Small intestine (tissue), 7 donors: Measurements from ENCODE around the gene LIFR. TPM values are rescaled to one million over a fixed set of nuclear protein-coding genes. Genes with fewer than 3 reads are reported as not detected.
A peak's percentile ranks its signal among the peaks of the same experiment; 100 is the strongest.

Experiments
- DNase-seq, 2 donors: peaks; one replicate each; pipeline versions ENCODE4 v3.0.0 to v3.0.0-alpha.2; 2013
- FAIRE-seq: peaks from 2 replicates; lab custom pipeline; 2012; peaks lifted over from hg19 to GRCh38; lab: Jason Lieb, UNC
- H3K27ac ChIP-seq, 3 donors: one replicate each; pipeline ENCODE4 v1.5.1; 2013; ENCODE audit warnings: low read length in 2 of 3, mild to moderate bottlenecking in 2 of 3, control low read depth in 1 of 3, inconsistent platforms in 1 of 3, low read depth in 1 of 3, moderate library complexity in 1 of 3
- H3K27me3 ChIP-seq, 3 donors: one replicate each; pipeline ENCODE4 v1.6.1; 2013; ENCODE audit warnings: low read length in 3 of 3, inconsistent platforms in 1 of 3; ENCODE audit not compliant: control insufficient read depth in 3 of 3, insufficient read depth in 3 of 3
- H3K36me3 ChIP-seq, 3 donors: one replicate each; pipeline ENCODE4 v1.6.1; 2013; ENCODE audit warnings: low read length in 3 of 3, inconsistent platforms in 1 of 3, low read depth in 1 of 3, mild to moderate bottlenecking in 1 of 3, moderate library complexity in 1 of 3; ENCODE audit not compliant: control insufficient read depth in 3 of 3, insufficient read depth in 2 of 3
- H3K4me1 ChIP-seq, 3 donors: one replicate each; pipeline ENCODE4 v1.6.1; 2013; ENCODE audit warnings: low read length in 2 of 3, inconsistent platforms in 1 of 3, low read depth in 1 of 3, mild to moderate bottlenecking in 1 of 3, moderate library complexity in 1 of 3; ENCODE audit not compliant: control insufficient read depth in 3 of 3, insufficient read depth in 2 of 3
- H3K4me3 ChIP-seq, 3 donors: one replicate each; pipeline ENCODE4 v1.5.1; 2013; ENCODE audit warnings: low read length in 3 of 3, control low read depth in 1 of 3, inconsistent platforms in 1 of 3, low read depth in 1 of 3, mild to moderate bottlenecking in 1 of 3, moderate library complexity in 1 of 3
- H3K9me3 ChIP-seq, 2 donors: one replicate each; pipeline ENCODE4 v1.6.1; 2013; ENCODE audit warnings: low read depth in 1 of 2, low read length in 1 of 2; ENCODE audit not compliant: control insufficient read depth in 2 of 2, insufficient read depth in 1 of 2
- WGBS, 3 donors: extraction: QIAGEN DNeasy Blood & Tissue Kit; methylation state at CpG; one replicate each; pipeline ENCODE4 v1.1.7; 2013; 5-methylcytosine and 5-hydroxymethylcytosine counted together
- polyA plus RNA-seq, 4 donors: library from polyadenylated mRNA; stranded (reverse) in 3 of 4; unstranded in 1 of 4; fragments of 200-250 nt in 3 of 4; fragments of 120-200 nt in 1 of 4; gene quantifications; one replicate each; pipeline versions ENCODE4 v1.2.1 to v1.2.3, GENCODE V29; 2013
- donor health status: healthy with polysubstance abuse.
- donor health status: control.
- donor health status: control.
- donor health status: Bipolar disorder and iron deficiency.
- donor health status: healthy.

Gene LIFR
- polyA plus RNA-seq, 4 donors: 0.67 to 28.6 (median 7.0) TPM

GRCh38 chr5:38515646-38516045 lies 40.8 kb downstream of the LIFR start:
- no peak overlapping the region for H3K27ac ChIP-seq
- H3K4me3 ChIP-seq: no peak overlapping the region
- FAIRE-seq: no peak
- no peaks in the 10 kb centered on the region for H3K36me3 ChIP-seq
- DNase-seq: peak in 1 of 2 donors; percentile 25
- 45 to 55% (median 52%) methylated on average over 2 of the region's 2 CpGs for WGBS, 3 donors
- H3K4me1 ChIP-seq: no peaks in the 10 kb centered on the region
- H3K9me3 ChIP-seq: no peaks in the 10 kb centered on the region
- H3K27me3 ChIP-seq: no peaks in the 10 kb centered on the region

GRCh38 chr5:38515092-38515491 lies 41.4 kb downstream of the LIFR start:
- WGBS, 3 donors: 84 to 92% (median 86%) methylated on average over 3 of the region's 3 CpGs
- Histone ChIP-seq H3K4me3 (no peak overlapping the region), H3K27me3 (no peaks in the 10 kb centered on the region), H3K4me1 (no peaks in the 10 kb centered on the region), H3K27ac (no peak overlapping the region), H3K36me3 (no peaks in the 10 kb centered on the region), H3K9me3 (no peaks in the 10 kb centered on the region)
- FAIRE-seq: no peak
- no peak for DNase-seq

- no peaks in the 10 kb centered on the region for H3K9me3 ChIP-seq
- no peaks in the 10 kb centered on the region for H3K36me3 ChIP-seq
- WGBS, 3 donors: 70 to 82% (median 76%) methylated on average over 5 of the region's 5 CpGs
- FAIRE-seq: no peak
- no peaks in the 10 kb centered on the region for H3K27me3 ChIP-seq
- DNase-seq: no peak
- H3K27ac ChIP-seq: no peak overlapping the region
- H3K4me3 ChIP-seq: no peak overlapping the region
- H3K4me1 ChIP-seq: no peaks in the 10 kb centered on the region
These were observed 47.3 kb downstream of the LIFR start for GRCh38 chr5:38509185-38509584.

- no peak overlapping the region for H3K4me3 ChIP-seq
- no peaks in the 10 kb centered on the region for H3K27me3 ChIP-seq
- 64 to 76% (median 71%) methylated on average over 3 of the region's 3 CpGs for WGBS, 3 donors
- H3K4me1 ChIP-seq: no peaks in the 10 kb centered on the region
- no peaks in the 10 kb centered on the region for H3K9me3 ChIP-seq
- DNase-seq (no peak), FAIRE-seq (no peak)
- no peak overlapping the region for H3K27ac ChIP-seq
- H3K36me3 ChIP-seq: no peaks in the 10 kb centered on the region
These were observed 50.1 kb downstream of the LIFR start for GRCh38 chr5:38506302-38506701.

- Histone ChIP-seq H3K4me1 (no peaks in the 10 kb centered on the region), H3K36me3 (peaks cover 0 to 6% (median 0%) of the 10 kb centered on the region in 3 donors), H3K4me3 (no peak overlapping the region), H3K27ac (no peak overlapping the region), H3K9me3 (no peaks in the 10 kb centered on the region), H3K27me3 (peaks cover 0 to 3% (median 0%) of the 10 kb centered on the region in 3 donors)
- FAIRE-seq (no peak), DNase-seq (no peak)
- WGBS, 3 donors: 79 to 86% (median 85%) methylated on average over 4 of the region's 4 CpGs
These were observed 55.7 kb downstream of the LIFR start for GRCh38 chr5:38500573-38501260.

GRCh38 chr5:38497946-38498345 lies 58.5 kb downstream of the LIFR start:
- DNase-seq: peak in 1 of 2 donors; percentile 21
- Histone ChIP-seq H3K4me3 (no peak overlapping the region), H3K36me3 (peaks cover 0 to 18% (median 0%) of the 10 kb centered on the region in 3 donors), H3K9me3 (no peaks in the 10 kb centered on the region), H3K27me3 (peaks cover 0 to 3% (median 0%) of the 10 kb centered on the region in 3 donors), H3K27ac (no peak overlapping the region), H3K4me1 (no peaks in the 10 kb centered on the region)
- WGBS, 3 donors: 63 to 71% (median 65%) methylated on average over 2 of the region's 2 CpGs
- no peak for FAIRE-seq

GRCh38 chr5:38494763-38495162 lies 61.7 kb downstream of the LIFR start:
- DNase-seq: no peak
- peaks cover 0 to 3% (median 0%) of the 10 kb centered on the region in 3 donors for H3K27me3 ChIP-seq
- H3K36me3 ChIP-seq: peaks cover 0 to 19% (median 0%) of the 10 kb centered on the region in 3 donors
- no peak for FAIRE-seq
- H3K4me3 ChIP-seq: no peak overlapping the region
- no peaks in the 10 kb centered on the region for H3K9me3 ChIP-seq
- WGBS, 3 donors: 78 to 87% (median 85%) methylated on average over 7 of the region's 7 CpGs
- no peak overlapping the region for H3K27ac ChIP-seq
- H3K4me1 ChIP-seq: no peaks in the 10 kb centered on the region

GRCh38 chr5:38494175-38494574 lies 62.3 kb downstream of the LIFR start:
- H3K27me3 ChIP-seq: peaks cover 0 to 3% (median 0%) of the 10 kb centered on the region in 3 donors
- H3K27ac ChIP-seq: no peak overlapping the region
- WGBS, 3 donors: 55 to 81% (median 60%) methylated on average over 5 to 6 of the region's 6 CpGs
- FAIRE-seq (no peak), DNase-seq (no peak)
- peaks cover 0 to 19% (median 0%) of the 10 kb centered on the region in 3 donors for H3K36me3 ChIP-seq
- H3K4me1 ChIP-seq: no peaks in the 10 kb centered on the region
- H3K9me3 ChIP-seq: no peaks in the 10 kb centered on the region
- H3K4me3 ChIP-seq: no peak overlapping the region
